HG03342 (cell line): Measurements from ENCODE around the gene IL10.
"Not testable (repeated sequence)": the region's sequence is repeated elsewhere in the genome, so short reads cannot be mapped to it uniquely, and the experiment has no call there.

Experiments
- ATAC-seq: cut with Tn5 transposase; IDR thresholded peaks from one replicate; pipeline ENCODE4 v1.9.1; 2021; ENCODE audit warnings: mild to moderate bottlenecking, moderate library complexity; ENCODE audit not compliant: unreplicated experiment

Gene IL10

GRCh38 chr1:206794294-206794908, 22.1 kb upstream of the IL10 start:
- no peak for ATAC-seq

DNA sequence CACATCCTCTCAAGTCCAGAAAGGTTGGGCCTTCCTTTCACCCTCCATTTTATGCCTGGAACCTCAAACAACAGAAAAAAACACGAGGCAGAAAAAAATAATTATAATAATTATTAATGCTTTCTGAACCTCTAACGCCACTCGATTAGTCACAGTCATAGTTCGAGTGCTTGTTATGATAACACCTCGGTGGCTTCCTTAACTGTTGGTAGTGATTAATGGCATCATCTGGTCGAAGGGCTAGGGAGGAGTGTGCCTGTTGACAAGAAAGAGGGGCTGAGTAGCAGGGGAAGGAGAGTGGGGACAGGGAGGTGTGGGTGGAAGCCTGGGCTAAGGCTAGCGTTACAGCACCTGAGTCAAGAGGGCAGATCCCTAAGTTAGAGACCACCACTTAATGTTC, 21.3 kb upstream of the IL10 start:
- peak; percentile 10 for ATAC-seq

GRCh38 chr1:206792939-206793607, 20.8 kb upstream of the IL10 start:
- peak; percentile 42 for ATAC-seq

GRCh38 chr1:206790502-206791250, 18.4 kb upstream of the IL10 start:
- no peak for ATAC-seq

GRCh38 chr1:206788487-206789050, 16.3 kb upstream of the IL10 start:
- ATAC-seq: no peak

DNA sequence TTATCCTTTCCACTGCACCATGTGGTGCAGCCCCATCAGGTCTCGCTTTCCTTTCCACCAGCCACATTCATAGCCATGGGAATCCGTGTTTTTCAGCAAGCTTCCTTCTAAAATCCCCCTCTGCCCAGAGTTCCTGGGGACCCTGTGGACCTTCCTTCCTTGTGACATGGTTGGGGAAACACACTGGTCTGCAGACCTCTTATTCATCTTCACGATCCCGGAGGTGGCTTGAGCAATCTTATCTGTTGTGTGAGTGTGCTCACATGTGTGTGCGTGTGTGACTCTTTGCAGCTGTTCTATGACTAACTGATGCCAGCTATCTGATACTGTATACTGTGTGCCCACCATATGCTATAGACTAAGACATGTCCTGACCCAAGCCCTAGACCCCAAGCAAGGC, 15.6 kb upstream of the IL10 start:
- ATAC-seq: no peak

DNA sequence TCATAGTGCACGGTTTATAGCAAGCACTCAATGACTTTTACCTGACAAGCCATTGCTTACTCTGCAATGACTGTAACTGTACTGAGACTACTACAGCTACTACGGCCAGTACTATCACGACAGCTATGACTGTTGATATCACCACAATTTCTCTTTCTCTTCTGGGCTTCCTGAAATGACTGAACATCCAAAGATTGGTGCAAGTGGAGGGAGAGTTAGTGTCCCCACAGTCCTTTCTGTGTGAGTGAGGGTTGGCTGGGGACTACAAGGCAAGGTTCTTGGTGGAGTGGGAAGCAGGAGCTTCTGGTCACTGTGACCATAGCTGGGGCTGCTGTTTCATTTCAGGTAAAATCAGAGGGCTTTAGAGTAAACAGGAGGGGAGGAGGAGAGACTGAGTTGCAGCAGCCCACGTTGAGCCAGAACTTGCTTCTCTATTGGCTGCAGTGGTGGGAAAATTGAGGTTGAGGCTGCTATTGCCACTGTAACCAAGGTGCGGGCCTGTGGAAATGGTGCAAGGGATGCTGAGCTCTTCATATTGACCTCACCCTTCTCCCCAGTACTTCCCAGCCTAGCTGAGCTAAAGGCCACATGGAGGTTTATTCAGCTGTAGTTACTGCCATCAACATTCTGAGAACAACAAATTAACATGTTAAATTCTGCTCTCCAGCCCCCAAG, 14.1 kb upstream of the IL10 start:
- no peak for ATAC-seq

DNA sequence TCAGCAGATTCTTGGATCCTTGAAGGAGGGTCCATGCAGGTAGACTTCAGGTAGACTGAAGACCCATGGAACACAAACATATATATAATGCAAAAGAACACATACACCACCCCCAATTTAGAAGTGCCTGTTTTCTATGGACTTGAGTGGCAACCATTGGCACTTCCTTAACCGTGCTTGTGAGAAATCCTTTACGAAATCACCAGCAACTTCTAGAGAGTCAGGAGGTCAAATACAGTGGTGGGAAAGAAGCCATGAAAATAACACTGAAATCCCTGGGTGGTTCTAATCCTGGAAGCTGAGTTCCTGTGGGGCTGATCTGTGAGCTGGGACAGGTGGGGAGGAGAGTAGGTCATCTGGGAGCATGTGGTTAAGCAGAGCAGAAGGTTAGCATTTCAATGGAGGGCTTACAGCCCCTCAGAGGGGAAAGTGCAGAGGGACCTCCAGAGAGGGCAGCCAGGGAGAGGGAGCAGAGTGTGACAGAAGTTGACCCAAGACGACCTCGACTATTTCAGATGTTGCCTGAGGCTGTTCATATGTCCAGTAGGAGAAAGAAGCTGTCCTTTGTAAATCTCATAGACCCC, 13.0 kb upstream of the IL10 start:
- ATAC-seq: no peak

- peak; percentile 71 for ATAC-seq
Measured at GRCh38 chr1:206784471-206784903, 12.2 kb upstream of the IL10 start.

GRCh38 chr1:206783506-206783905, 11.2 kb upstream of the IL10 start:
- ATAC-seq: no peak

GRCh38 chr1:206782448-206782847, 10.2 kb upstream of the IL10 start:
- peak; percentile 62 for ATAC-seq

- ATAC-seq: no peak
Measured at GRCh38 chr1:206779638-206780037, 7.3 kb upstream of the IL10 start.

- ATAC-seq: not testable (repeated sequence)
Measured at GRCh38 chr1:206778911-206779310, 6.6 kb upstream of the IL10 start.

DNA sequence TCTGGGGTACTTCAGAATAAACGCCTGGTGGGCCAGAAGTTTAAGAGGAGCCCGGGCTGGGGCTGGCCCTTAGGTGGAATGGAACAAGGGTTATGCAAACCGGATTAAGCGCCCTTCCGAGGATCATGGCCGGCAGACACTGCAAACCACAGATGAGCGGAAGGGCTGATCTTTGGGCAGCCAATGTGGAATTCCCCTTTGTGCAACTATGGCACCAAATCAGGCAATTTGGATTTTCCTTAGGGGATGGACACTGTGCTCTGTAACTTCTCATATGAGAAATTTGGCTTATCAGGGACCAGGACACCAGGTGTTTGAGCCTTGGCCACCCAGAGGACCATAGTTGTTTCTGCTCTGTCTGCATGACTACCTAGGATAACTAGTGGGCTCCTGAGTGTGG, 5.7 kb upstream of the IL10 start:
- no peak for ATAC-seq

DNA sequence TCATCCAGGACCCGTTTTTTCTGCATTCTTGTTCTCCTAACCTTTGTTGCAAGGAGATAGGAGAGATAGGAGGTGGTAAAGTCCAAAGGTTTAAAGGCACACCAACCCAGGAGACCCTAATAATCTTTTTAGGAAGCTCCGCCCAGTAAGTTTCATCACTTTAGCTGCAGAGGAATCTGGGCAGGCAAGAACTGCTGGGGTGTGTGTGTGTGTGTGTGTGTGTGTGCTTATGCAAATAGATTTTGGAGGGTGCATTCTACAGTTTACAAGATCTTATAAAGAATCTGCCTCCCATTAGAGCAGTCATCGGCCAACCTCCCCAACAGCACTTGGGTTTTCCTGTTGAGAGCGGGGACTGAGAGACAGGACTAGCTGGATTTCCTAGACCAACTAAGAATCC, 3.9 kb upstream of the IL10 start:
- ATAC-seq: no peak

GRCh38 chr1:206774093-206774492, 1.8 kb upstream of the IL10 start:
- no peak for ATAC-seq

GRCh38 chr1:206771338-206771692, 979 bp downstream of the IL10 start:
- ATAC-seq: no peak

GRCh38 chr1:206770531-206771337, 1.6 kb downstream of the IL10 start, which contains the start of gene IL19:
TSS of gene IL19 (plus strand) at chr1:206770773. CDS start at chr1:206836663, 65,890 bp downstream.
- ATAC-seq: no peak

DNA sequence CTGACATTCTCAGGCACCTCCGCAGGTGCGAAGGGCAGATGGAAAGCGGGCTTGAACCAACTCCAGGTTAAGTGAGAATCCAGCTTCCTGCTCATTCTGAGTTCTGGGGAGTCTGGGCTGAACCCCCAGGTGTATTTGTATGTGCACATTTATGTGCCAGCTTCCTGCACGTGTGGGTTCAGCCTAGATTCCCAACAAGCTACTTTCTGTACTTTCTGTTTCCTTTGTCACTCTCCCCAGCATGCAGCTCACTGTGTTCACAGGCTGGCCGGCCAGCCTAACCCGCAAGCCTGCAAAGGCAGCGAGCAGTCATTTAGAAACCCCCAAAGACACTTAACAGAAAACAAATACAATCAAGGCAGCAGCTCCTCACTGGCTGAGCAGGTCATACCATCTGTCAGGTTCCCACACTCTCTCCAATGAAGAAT, 3.0 kb downstream of the IL10 start:
- ATAC-seq: peak; percentile 76
